Progenitor cell of endocrine pancreas (in vitro differentiated cells): ENCODE results near the gene PNRC2. TPM values are rescaled to one million over a fixed set of nuclear protein-coding genes. Genes with fewer than 3 reads are reported as not detected.
A peak's percentile ranks its signal among the peaks of the same experiment; 100 is the strongest.
"Not testable (repeated sequence)": the region's sequence is repeated elsewhere in the genome, so short reads cannot be mapped to it uniquely, and the experiment has no call there.

ENCODE experiments used
- DNase-seq: peaks from one replicate; pipeline ENCODE4 v3.0.0; 2021; ENCODE audit warnings: low spot score; ENCODE audit not compliant: unreplicated experiment
- H3K27ac Mint-ChIP-seq: 2 replicates; pipeline ENCODE4 v1.8.0; 2021; ENCODE audit warnings: mild to moderate bottlenecking, moderate library complexity, mixed read lengths
- H3K27me3 Mint-ChIP-seq: 2 replicates; pipeline ENCODE4 v1.8.0; 2021; ENCODE audit warnings: mixed read lengths
- H3K36me3 Mint-ChIP-seq: 2 replicates; pipeline ENCODE4 v1.8.0; 2022; ENCODE audit warnings: mixed read lengths; ENCODE audit not compliant: insufficient read depth
- H3K4me1 Mint-ChIP-seq: 2 replicates; pipeline ENCODE4 v1.8.0; 2021; ENCODE audit warnings: low read depth, mixed read lengths
- H3K4me3 Mint-ChIP-seq: 2 replicates; pipeline ENCODE4 v1.8.0; 2021; ENCODE audit warnings: low read depth, mild to moderate bottlenecking, moderate library complexity, mixed read lengths
- H3K9me3 Mint-ChIP-seq: 2 replicates; pipeline ENCODE4 v1.8.0; 2021; ENCODE audit warnings: low read depth, mixed read lengths
- CTCF ChIP-seq: fragments of 200-600 bp; sonication (generic); IDR thresholded peaks from one replicate; pipeline ENCODE4 v1.5.0; 2021; ENCODE audit warnings: antibody characterized with exemption, mild to moderate bottlenecking; ENCODE audit not compliant: unreplicated experiment
- total RNA-seq: library from RNA; stranded (reverse); gene quantifications from 2 replicates; pipeline ENCODE4 v1.2.1, GENCODE V29; 2021

The PNRC2 gene
- total RNA-seq, 1 donor from 2014 or later: 148 TPM

- peaks cover under 1% of the 10 kb centered on the region for H3K36me3 Mint-ChIP-seq
- no peaks in the 10 kb centered on the region for H3K27me3 Mint-ChIP-seq
- no peak for TF ChIP-seq CTCF
- peak overlapping the region; percentile 56 for H3K27ac Mint-ChIP-seq
- H3K9me3 Mint-ChIP-seq: peaks cover 2% of the 10 kb centered on the region
- no peak for DNase-seq
- H3K4me3 Mint-ChIP-seq: no peak overlapping the region
- peaks cover 13% of the 10 kb centered on the region for H3K4me1 Mint-ChIP-seq
These were observed 25.0 kb downstream of the PNRC2 start for GRCh38 chr1:23984417-23985186.

GRCh38 chr1:23987038-23987437 is 27.4 kb downstream of the PNRC2 start:
- H3K9me3 Mint-ChIP-seq, DNase-seq, H3K27ac Mint-ChIP-seq, H3K27me3 Mint-ChIP-seq, H3K36me3 Mint-ChIP-seq, H3K4me3 Mint-ChIP-seq, H3K4me1 Mint-ChIP-seq: not testable (repeated sequence)

- Mint-ChIP-seq H3K27me3 (no peaks in the 10 kb centered on the region), H3K9me3 (no peaks in the 10 kb centered on the region), H3K4me3 (no peak overlapping the region), H3K4me1 (peaks cover 3% of the 10 kb centered on the region), H3K27ac (no peak overlapping the region), H3K36me3 (no peaks in the 10 kb centered on the region)
- DNase-seq: no peak
- TF ChIP-seq CTCF: no peak
These were observed 29.6 kb downstream of the PNRC2 start for GRCh38 chr1:23989263-23989662.

- H3K27ac Mint-ChIP-seq, H3K9me3 Mint-ChIP-seq, DNase-seq, H3K4me3 Mint-ChIP-seq, H3K4me1 Mint-ChIP-seq, H3K27me3 Mint-ChIP-seq, H3K36me3 Mint-ChIP-seq: not testable (repeated sequence)
These were observed 32.4 kb downstream of the PNRC2 start for GRCh38 chr1:23992011-23992410.

- no peaks in the 10 kb centered on the region for H3K27me3 Mint-ChIP-seq
- H3K9me3 Mint-ChIP-seq: no peaks in the 10 kb centered on the region
- no peak overlapping the region for H3K4me3 Mint-ChIP-seq
- no peaks in the 10 kb centered on the region for H3K4me1 Mint-ChIP-seq
- no peak for TF ChIP-seq CTCF
- no peak overlapping the region for H3K27ac Mint-ChIP-seq
- H3K36me3 Mint-ChIP-seq: no peaks in the 10 kb centered on the region
- DNase-seq: no peak
These were observed 35.8 kb downstream of the PNRC2 start for GRCh38 chr1:23995431-23995837.

GRCh38 chr1:23996700-23997229 is 37.1 kb downstream of the PNRC2 start:
- Mint-ChIP-seq H3K27ac (no peak overlapping the region), H3K27me3 (no peaks in the 10 kb centered on the region), H3K4me1 (no peaks in the 10 kb centered on the region), H3K9me3 (no peaks in the 10 kb centered on the region), H3K36me3 (no peaks in the 10 kb centered on the region), H3K4me3 (no peak overlapping the region)
- no peak for DNase-seq
- TF ChIP-seq CTCF: no peak
